Psoas muscle (tissue), 8 donors: ENCODE measurements around the gene RPRD1B. TPM values are rescaled to one million over a fixed set of nuclear protein-coding genes. Genes with fewer than 3 reads are reported as not detected.
A peak's percentile ranks its signal among the peaks of the same experiment; 100 is the strongest.

ENCODE experiments used
- ATAC-seq, 4 donors: fragments of 200-7000 bp; cut with Tn5 transposase; one replicate each; pipeline ENCODE4 v1.9.1; 2020; ENCODE audit warnings: moderate library complexity in 3 of 4, mild to moderate bottlenecking in 2 of 4
- DNase-seq, 2 donors: peaks; one replicate each; pipeline ENCODE4 v3.0.0-alpha.2; 2020
- H3K27ac ChIP-seq: fragments of 200-600 bp; one replicate; pipeline ENCODE4 v1.8.0; 2022
- H3K27me3 ChIP-seq, 3 donors: fragments of 200-600 bp in 1 of 3; one replicate each; pipeline versions ENCODE4 v1.6.1 to v1.8.0; 2013 to 2022; ENCODE audit warnings: low read length in 2 of 3, mild to moderate bottlenecking in 2 of 3, moderate library complexity in 1 of 3; ENCODE audit not compliant: insufficient read depth in 3 of 3
- H3K36me3 ChIP-seq, 2 donors: fragments of 200-600 bp in 1 of 2; one replicate each; pipeline versions ENCODE4 v1.6.1 to v1.8.0; 2013 to 2022; ENCODE audit warnings: low read depth in 1 of 2, mild to moderate bottlenecking in 1 of 2, moderate library complexity in 1 of 2; ENCODE audit not compliant: insufficient read depth in 1 of 2
- H3K4me1 ChIP-seq: fragments of 200-600 bp; one replicate; pipeline ENCODE4 v1.8.0; 2022
- H3K4me3 ChIP-seq: fragments of 200-600 bp; one replicate; pipeline ENCODE4 v1.8.0; 2022; ENCODE audit warnings: mild to moderate bottlenecking
- H3K9me3 ChIP-seq: fragments of 200-600 bp; one replicate; pipeline ENCODE4 v1.8.0; 2022
- WGBS, 3 donors: extraction: QIAGEN DNeasy Blood & Tissue Kit; methylation state at CpG; one replicate each; pipeline versions ENCODE4 v1.1.6 to v1.1.7; 2013; 5-methylcytosine and 5-hydroxymethylcytosine counted together
- intact Hi-C, 2 donors: fragments of 100-400 bp; cut with DNase I; formaldehyde crosslinking; loops; one replicate each; pipeline versions ENCODE4 v1.11.0 to v1.14.2; 2022
- polyA plus RNA-seq, 3 donors: library from polyadenylated mRNA; stranded (reverse); fragments of 200-250 nt; gene quantifications; one replicate each; pipeline ENCODE4 v1.2.3, GENCODE V29; 2013
- total RNA-seq, 4 donors: library from RNA; stranded (reverse); fragmentation: NEBNext Ultra II Directional in 2 of 4; extraction: Animal tissue kit (Norgen Biotek cat#: 25700) in 2 of 4; gene quantifications; one replicate each; pipeline versions ENCODE4 v1.2.1 to v1.2.4, GENCODE V29; 2021 to 2023
- TF ChIP-seq, protein P1 (sequence below): fragments of 200-600 bp; IDR thresholded peaks from one replicate; pipeline ENCODE4 v1.8.0; 2022; ENCODE audit warnings: antibody characterized with exemption
- donor health status: healthy with polysubstance abuse.
- donor health status: DM: no; HTN: no; CAD: no; lungs with moderate emphysema.
- donor health status: Bipolar disorder and iron deficiency.
- donor health status: healthy.
- donor health status: DM: yes; HTN: yes; CAD: no.
- donor health status: DM: no; HTN: no; CAD: no.
- donor health status: DM: no; HTN: no; CAD: no.
- donor health status: DM: yes; HTN: yes; CAD: no.

Gene RPRD1B
- total and polyA plus RNA-seq, 7 donors = 14.0 to 55.7 (median 32.7) TPM

DNA sequence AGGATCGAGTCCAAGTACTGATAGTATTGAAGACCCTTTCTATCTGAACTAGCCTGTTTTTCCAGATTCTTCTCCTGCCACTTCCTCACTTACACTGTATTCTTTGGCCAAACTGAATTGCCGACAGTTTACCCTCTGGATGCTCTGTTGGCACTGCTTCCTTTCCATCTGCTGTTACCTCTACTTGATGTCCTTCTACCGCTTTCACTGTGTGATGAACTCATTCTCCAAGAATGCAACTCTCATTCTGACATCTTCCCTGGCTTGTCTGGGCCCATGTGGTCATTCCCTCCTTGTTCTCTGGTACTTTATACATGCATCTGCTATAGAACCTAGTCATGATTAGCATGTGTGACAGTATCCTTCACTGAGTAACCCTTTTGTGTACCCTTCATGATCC is 16.3 kb downstream of the RPRD1B start:
- WGBS, 3 donors = 37 to 50% (median 42%) methylated on average over 3 of the region's 3 CpGs
- DNase-seq (no peak), ATAC-seq (peak; percentile 83 to 85 (median 84))
- Histone ChIP-seq H3K27me3 (no peaks in the 10 kb centered on the region), H3K4me3 (no peak overlapping the region), H3K9me3 (no peaks in the 10 kb centered on the region), H3K27ac (peak overlapping the region; percentile 77), H3K36me3 (peaks cover 3 to 52% of the 10 kb centered on the region in 2 donors), H3K4me1 (peaks cover 73% of the 10 kb centered on the region)
- TF ChIP-seq, protein P1, sequence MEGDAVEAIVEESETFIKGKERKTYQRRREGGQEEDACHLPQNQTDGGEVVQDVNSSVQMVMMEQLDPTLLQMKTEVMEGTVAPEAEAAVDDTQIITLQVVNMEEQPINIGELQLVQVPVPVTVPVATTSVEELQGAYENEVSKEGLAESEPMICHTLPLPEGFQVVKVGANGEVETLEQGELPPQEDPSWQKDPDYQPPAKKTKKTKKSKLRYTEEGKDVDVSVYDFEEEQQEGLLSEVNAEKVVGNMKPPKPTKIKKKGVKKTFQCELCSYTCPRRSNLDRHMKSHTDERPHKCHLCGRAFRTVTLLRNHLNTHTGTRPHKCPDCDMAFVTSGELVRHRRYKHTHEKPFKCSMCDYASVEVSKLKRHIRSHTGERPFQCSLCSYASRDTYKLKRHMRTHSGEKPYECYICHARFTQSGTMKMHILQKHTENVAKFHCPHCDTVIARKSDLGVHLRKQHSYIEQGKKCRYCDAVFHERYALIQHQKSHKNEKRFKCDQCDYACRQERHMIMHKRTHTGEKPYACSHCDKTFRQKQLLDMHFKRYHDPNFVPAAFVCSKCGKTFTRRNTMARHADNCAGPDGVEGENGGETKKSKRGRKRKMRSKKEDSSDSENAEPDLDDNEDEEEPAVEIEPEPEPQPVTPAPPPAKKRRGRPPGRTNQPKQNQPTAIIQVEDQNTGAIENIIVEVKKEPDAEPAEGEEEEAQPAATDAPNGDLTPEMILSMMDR = no peak
- intact Hi-C loops = no loop called here

DNA sequence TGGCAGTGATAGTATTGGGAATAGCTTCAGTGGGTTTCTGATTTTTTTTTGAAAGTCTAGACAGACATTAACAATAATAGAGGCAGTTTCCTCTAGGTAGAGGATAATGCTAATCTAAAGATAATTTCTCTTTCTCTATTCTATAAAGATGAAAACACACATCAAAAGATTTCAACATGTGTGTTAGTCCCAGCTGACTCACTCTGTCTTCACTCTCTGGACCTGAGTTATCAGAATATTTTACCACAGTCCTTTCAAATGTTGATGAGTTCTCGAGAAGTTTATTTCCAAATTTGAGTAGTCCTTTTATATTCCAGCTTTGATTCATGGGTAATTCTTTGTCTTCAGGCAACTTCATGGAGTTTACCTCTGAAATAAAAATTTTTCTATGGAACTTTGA is 17.1 kb downstream of the RPRD1B start:
- H3K4me1 ChIP-seq = peaks cover 68% of the 10 kb centered on the region
- no peak overlapping the region for H3K4me3 ChIP-seq
- TF ChIP-seq, protein P1 = no peak
- ATAC-seq (peak in 1 of 4 donors; percentile 21), DNase-seq (no peak)
- intact Hi-C loops = no loop called here
- H3K36me3 ChIP-seq = peaks cover 3 to 44% of the 10 kb centered on the region in 2 donors
- 79 to 84% (median 84%) methylated on average over 1 of the region's 1 CpG for WGBS, 3 donors
- H3K27me3 ChIP-seq = no peaks in the 10 kb centered on the region
- H3K9me3 ChIP-seq = no peaks in the 10 kb centered on the region
- peak overlapping the region; percentile 77 for H3K27ac ChIP-seq

DNA sequence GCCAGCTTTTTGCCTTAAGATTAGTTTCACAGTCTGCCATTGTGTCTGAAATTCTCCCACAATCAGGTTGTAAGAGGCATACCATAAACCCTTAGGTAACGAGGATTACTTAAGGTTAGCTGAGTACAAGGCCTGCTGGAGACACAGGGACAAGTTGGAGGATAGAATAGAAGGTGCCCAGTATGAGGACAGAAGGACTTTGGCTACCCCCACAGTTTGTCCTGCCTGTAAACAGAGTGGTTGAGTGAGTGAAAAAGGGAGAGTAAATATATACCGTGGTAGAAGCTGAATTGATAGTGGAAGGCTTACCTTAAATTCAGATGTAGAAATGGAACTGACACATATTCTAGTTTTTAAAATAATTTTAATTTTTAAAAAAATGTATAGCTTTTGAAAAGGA is 19.3 kb downstream of the RPRD1B start:
- Histone ChIP-seq H3K36me3 (peaks cover 3 to 46% of the 10 kb centered on the region in 2 donors), H3K9me3 (no peaks in the 10 kb centered on the region), H3K27me3 (no peaks in the 10 kb centered on the region), H3K27ac (peak overlapping the region; percentile 4), H3K4me3 (no peak overlapping the region), H3K4me1 (peaks cover 63% of the 10 kb centered on the region)
- TF ChIP-seq, protein P1 = no peak
- intact Hi-C loops = no loop called here
- DNase-seq (no peak), ATAC-seq (no peak)
- 41 to 72% (median 61%) methylated on average over 2 of the region's 2 CpGs for WGBS, 3 donors

DNA sequence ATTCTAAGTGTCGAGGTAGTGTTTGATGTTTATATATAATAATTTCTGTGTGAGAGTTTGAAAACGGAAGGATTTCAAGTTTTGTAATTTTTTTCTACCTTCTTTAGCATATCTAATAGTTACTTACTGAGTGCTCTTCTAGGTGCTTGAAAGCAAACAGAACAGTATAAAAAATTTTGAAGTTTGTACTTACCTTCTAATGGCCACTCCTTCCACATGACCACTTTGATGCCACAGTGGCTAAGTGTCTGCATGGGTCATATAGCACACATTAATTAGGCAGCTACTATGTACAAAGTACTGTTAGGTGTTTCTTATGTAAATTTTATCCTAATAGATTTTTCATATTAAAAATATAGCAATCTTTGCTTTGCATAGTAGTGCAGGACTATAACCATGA is 21.1 kb downstream of the RPRD1B start:
- Histone ChIP-seq H3K27ac (no peak overlapping the region), H3K27me3 (no peaks in the 10 kb centered on the region), H3K4me3 (no peak overlapping the region), H3K9me3 (no peaks in the 10 kb centered on the region), H3K36me3 (peaks cover 9 to 47% of the 10 kb centered on the region in 2 donors), H3K4me1 (peaks cover 53% of the 10 kb centered on the region)
- intact Hi-C loops = loop anchor here in 1 of 2 donors (5.0 kb wide), 1 partner anchor 168 kb away; no protein-coding TSS in a partner anchor
- TF ChIP-seq, protein P1 = no peak
- DNase-seq (no peak), ATAC-seq (no peak)
- WGBS, 3 donors = 87 to 94% (median 93%) methylated on average over 2 of the region's 2 CpGs

DNA sequence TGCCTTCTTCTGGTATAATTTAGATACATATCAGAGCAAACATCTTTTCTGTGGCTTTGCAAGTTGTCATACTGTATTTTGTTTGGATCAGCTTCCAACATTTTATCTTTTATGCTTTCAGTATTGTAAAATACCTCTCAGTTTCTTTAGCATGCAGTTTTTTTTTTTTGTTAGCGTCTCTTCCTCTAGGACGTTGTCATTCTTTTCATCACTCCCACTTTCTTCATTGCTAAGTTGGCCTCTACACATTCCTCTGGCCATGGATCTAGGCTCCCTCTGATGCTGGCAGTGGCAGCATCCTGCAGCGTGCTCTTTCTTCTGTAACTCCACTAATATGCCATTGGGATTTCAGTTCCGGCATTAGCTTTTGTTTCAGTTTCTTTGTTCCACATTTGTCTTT is 21.7 kb downstream of the RPRD1B start:
- Histone ChIP-seq H3K9me3 (no peaks in the 10 kb centered on the region), H3K36me3 (peaks cover 16 to 47% of the 10 kb centered on the region in 2 donors), H3K4me3 (no peak overlapping the region), H3K27ac (no peak overlapping the region), H3K27me3 (no peaks in the 10 kb centered on the region), H3K4me1 (peaks cover 47% of the 10 kb centered on the region)
- ATAC-seq (no peak), DNase-seq (no peak)
- TF ChIP-seq, protein P1 = no peak
- intact Hi-C loops = loop anchor here in 1 of 2 donors (5.0 kb wide), 1 partner anchor 167 kb away; no protein-coding TSS in a partner anchor
- WGBS, 3 donors = 44 to 54% (median 48%) methylated on average over 4 of the region's 4 CpGs
